SK-N-DZ (cell line): ENCODE measurements around the gene TIAM2.
A peak's percentile ranks its signal among the peaks of the same experiment; 100 is the strongest.
"Not testable (repeated sequence)": the region's sequence is repeated elsewhere in the genome, so short reads cannot be mapped to it uniquely, and the experiment has no call there.

Source experiments
- DNase-seq: peaks from one replicate; pipeline ENCODE4 v3.0.0-alpha.2; 2015; ENCODE audit warnings: low spot score

Gene TIAM2

GRCh38 chr6:155227046-155227445 lies 231.9 kb downstream of the TIAM2 start:
- no peak for DNase-seq

GRCh38 chr6:155228546-155229166 lies 233.5 kb downstream of the TIAM2 start:
- no peak for DNase-seq

- not testable (repeated sequence) for DNase-seq
These were observed 235.9 kb downstream of the TIAM2 start for GRCh38 chr6:155230975-155231374.

GRCh38 chr6:155232848-155233247 lies 237.7 kb downstream of the TIAM2 start:
- DNase-seq, result no peak

GRCh38 chr6:155234167-155234566 lies 239.1 kb downstream of the TIAM2 start:
- DNase-seq, result no peak

- no peak for DNase-seq
These were observed 239.6 kb downstream of the TIAM2 start for GRCh38 chr6:155234687-155235086.

GRCh38 chr6:155235087-155235486 lies 240.0 kb downstream of the TIAM2 start:
- DNase-seq, result no peak

- DNase-seq, result no peak
These were observed 242.5 kb downstream of the TIAM2 start for GRCh38 chr6:155237613-155238012.

GRCh38 chr6:155240905-155241600 lies 245.9 kb downstream of the TIAM2 start:
- DNase-seq, result no peak

GRCh38 chr6:155241966-155242365 lies 246.9 kb downstream of the TIAM2 start:
- DNase-seq, result no peak

GRCh38 chr6:155244434-155244833 lies 249.3 kb downstream of the TIAM2 start:
- DNase-seq, result no peak

GRCh38 chr6:155245193-155245592 lies 250.1 kb downstream of the TIAM2 start:
- DNase-seq, result no peak

- no peak for DNase-seq
These were observed 250.7 kb downstream of the TIAM2 start for GRCh38 chr6:155245831-155246230.

- no peak for DNase-seq
These were observed 251.7 kb downstream of the TIAM2 start for GRCh38 chr6:155246825-155247224.

- DNase-seq, result no peak
These were observed 252.5 kb downstream of the TIAM2 start for GRCh38 chr6:155247618-155248007.

GRCh38 chr6:155248008-155249001 lies 253.2 kb downstream of the TIAM2 start:
- peak; percentile 24 for DNase-seq

- DNase-seq, result no peak
These were observed 255.7 kb downstream of the TIAM2 start for GRCh38 chr6:155250701-155251381.

GRCh38 chr6:155252581-155252980 lies 257.5 kb downstream of the TIAM2 start:
- DNase-seq, result no peak

GRCh38 chr6:155253337-155253736 lies 258.2 kb downstream of the TIAM2 start:
- no peak for DNase-seq

GRCh38 chr6:155254139-155254538 lies 259.0 kb downstream of the TIAM2 start:
- no peak for DNase-seq

- no peak for DNase-seq
These were observed 261.1 kb downstream of the TIAM2 start for GRCh38 chr6:155256122-155256795.
